HG02981 (cell line): ENCODE measurements around the gene METTL25B.

ENCODE experiments used
- ATAC-seq: cut with Tn5 transposase; IDR thresholded peaks from one replicate; pipeline ENCODE4 v1.9.1; 2021; ENCODE audit warnings: mild to moderate bottlenecking, moderate library complexity; ENCODE audit not compliant: unreplicated experiment

The METTL25B gene

GRCh38 chr1:156727926-156728598, at the start of gene METTL25B:
METTL25B (plus strand) TSS chr1:156728469; CDS start chr1:156729105, 636 bp downstream.
- ATAC-seq, result peak; percentile 55

- ATAC-seq, result no peak
These were observed 48.2 kb upstream of the METTL25B start for GRCh38 chr1:156680056-156680455.

GRCh38 chr1:156681196-156681960, 46.9 kb upstream of the METTL25B start:
- ATAC-seq, result no peak

GRCh38 chr1:156682166-156682890, 45.9 kb upstream of the METTL25B start:
- ATAC-seq, result no peak

- no peak for ATAC-seq
These were observed 44.0 kb upstream of the METTL25B start for GRCh38 chr1:156684227-156684782.

GRCh38 chr1:156689035-156689952, 39.0 kb upstream of the METTL25B start:
- ATAC-seq, result peak; percentile 79

GRCh38 chr1:156689953-156690674, 38.2 kb upstream of the METTL25B start:
- ATAC-seq, result no peak

- ATAC-seq, result no peak
These were observed 37.6 kb upstream of the METTL25B start for GRCh38 chr1:156690675-156691036.

GRCh38 chr1:156691191-156691590, 37.1 kb upstream of the METTL25B start:
- ATAC-seq, result no peak

- no peak for ATAC-seq
These were observed 36.4 kb upstream of the METTL25B start for GRCh38 chr1:156691665-156692440.

- ATAC-seq, result no peak
These were observed 35.8 kb upstream of the METTL25B start for GRCh38 chr1:156692441-156692924.

GRCh38 chr1:156692925-156693847, 35.1 kb upstream of the METTL25B start:
- ATAC-seq, result no peak

GRCh38 chr1:156693848-156694689, 34.2 kb upstream of the METTL25B start:
- ATAC-seq, result no peak

- ATAC-seq, result no peak
These were observed 33.6 kb upstream of the METTL25B start for GRCh38 chr1:156694690-156694962.

GRCh38 chr1:156696755-156697154, 31.5 kb upstream of the METTL25B start:
- no peak for ATAC-seq

- ATAC-seq, result no peak
These were observed 30.8 kb upstream of the METTL25B start for GRCh38 chr1:156697481-156697880.

- no peak for ATAC-seq
These were observed 29.3 kb upstream of the METTL25B start for GRCh38 chr1:156698995-156699394.
